Measurements from ENCODE around the gene NARS2. TPM values are rescaled to one million over a fixed set of nuclear protein-coding genes. Genes with fewer than 3 reads are reported as not detected.

NARS2 gene
- total and polyA plus RNA-seq, 10 of the 15 experiments (the other 5 are each of a cell fraction or from before 2014, with no cell fraction given): 22.2 to 45.3 (median 36.3) TPM

DNA sequence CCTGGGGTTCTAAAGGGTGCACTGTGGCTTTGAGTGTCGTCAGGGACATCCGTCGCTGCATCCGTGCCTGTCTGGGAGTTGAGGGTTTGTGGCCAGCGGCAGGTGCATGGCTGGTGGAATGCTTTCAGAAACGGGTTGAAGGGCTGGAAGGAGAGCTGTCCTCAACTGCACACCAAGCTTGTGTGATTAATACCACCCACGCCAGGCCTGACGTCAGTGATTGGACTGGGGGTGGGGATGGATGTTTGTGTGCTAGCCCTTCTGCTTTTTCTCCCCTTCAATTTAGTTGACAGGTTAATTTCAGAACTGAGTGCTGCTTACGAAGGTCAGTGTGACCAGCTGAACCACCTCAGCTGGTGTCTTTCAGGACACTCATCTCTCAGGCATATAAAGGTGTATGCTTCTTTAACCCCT, 153.9 kb downstream of the NARS2 start:
- Histone ChIP-seq H3K27me3 (replicated peaks in 1 of 2; ENCODE audit: control insufficient read depth in 2 of 2, insufficient read depth in 2 of 2, low read length in 1 of 2) (no peaks in the 10 kb centered on the region), H3K4me1 (ENCODE audit: control insufficient read depth, insufficient read depth, low read length) (peaks cover 37% of the 10 kb centered on the region), H2AFZ (ENCODE audit: control insufficient read depth, low read depth, low read length) (peak overlapping the region; percentile 67), H3K79me2 (ENCODE audit: control insufficient read depth, insufficient read depth, low read length) (no peaks in the 10 kb centered on the region), H3K4me2 (ENCODE audit: control insufficient read depth, insufficient read depth) (peak overlapping the region; percentile 89), H3K9ac (ENCODE audit: control insufficient read depth, insufficient read depth, low read length) (no peak overlapping the region), H3K36me3 (ENCODE audit: control insufficient read depth in 2 of 2, insufficient read depth in 2 of 2, low read length in 1 of 2) (no peaks in the 10 kb centered on the region), H4K20me1 (ENCODE audit: control insufficient read depth, insufficient read depth) (no peaks in the 10 kb centered on the region), H3K4me3 (peak overlapping the region; percentile 29; the same call in 1 of the 2 replicates), H3K9me3 (replicated peaks; ENCODE audit: control insufficient read depth, insufficient read depth, low read length) (no peaks in the 10 kb centered on the region), H3K27ac (ENCODE audit: control insufficient read depth, insufficient read depth) (no peak overlapping the region)
- SMC1A ChIA-PET (ENCODE audit: uncharacterized antibody, unreplicated experiment): interaction anchor here (0.8 to 7.1 kb wide), 8 partner anchors 9 to 193 kb away, joined by 3 to 87 read pairs (median 4); no protein-coding TSS in a partner anchor
- CTCF ChIA-PET: interaction anchor here (0.5 to 11.9 kb wide), 14 partner anchors 9 to 297 kb away, joined by 3 to 280 read pairs (median 4); no protein-coding TSS in a partner anchor
- ATAC-seq (peak; percentile 58), FAIRE-seq (no peak), DNase-seq (ENCODE audit: low read depth, low spot score) (no peak)
- no TSS peak for BruUV-seq (replicated peaks)
- POLR2A ChIA-PET: no interaction called here
- RAD21 ChIA-PET (ENCODE audit: unreplicated experiment): interaction anchor here (0.8 to 2.4 kb wide), 4 partner anchors 8 to 192 kb away, joined by 3 to 14 read pairs (median 4); no protein-coding TSS in a partner anchor
- 3% methylated on average over 9 of the region's 9 CpGs for WGBS (ENCODE audit: insufficient coverage, insufficient replicate concordance, low lambda C conversion rate, missing lambda C conversion rate)
- in situ Hi-C loops (cut with MboI): no loop called here
- intact Hi-C loops (cut with micrococcal nuclease; ENCODE audit: unreplicated experiment): loop anchor here (1.0 to 10.0 kb wide), 2 partner anchors 44 to 346 kb away; partner anchors contain the start of gene NDUFC2
- TF ChIP-seq LARP7 (IDR thresholded peaks at IDR 0.05) (no peak), CREB1 (IDR thresholded peaks at IDR 0.05; ENCODE audit: low read depth) (peak; percentile 84), ZZZ3 (IDR thresholded peaks at IDR 0.05; ENCODE audit: control insufficient read depth, insufficient read length, low read depth) (no peak), CHD2 (IDR thresholded peaks at IDR 0.05; ENCODE audit: borderline replicate concordance, low read depth, low read length) (peak; percentile 72; the same call in 1 of the 2 replicates), MTA2 (IDR thresholded peaks at IDR 0.05; ENCODE audit: low read depth) (0 out of 2 replicates have a peak, but pooled peaks have one; percentile 27), DPF2 (IDR thresholded peaks at IDR 0.05) (0 out of 2 replicates have a peak, but pooled peaks have one; percentile 62), ZNF592 (IDR thresholded peaks at IDR 0.05) (no peak), RELA (IDR thresholded peaks at IDR 0.05; ENCODE audit: borderline replicate concordance, partially characterized antibody) (no peak), NKRF (conservative IDR thresholded peaks at IDR 0.05) (no peak), EP300 (IDR thresholded peaks at IDR 0.05; ENCODE audit: borderline replicate concordance in 1 of 2, control insufficient read depth in 1 of 2, low read depth in 2 of 2, low read length in 2 of 2) (peak; percentile 61 to 68), ATF7 (IDR thresholded peaks at IDR 0.05; ENCODE audit: low read depth) (peak; percentile 68), PBX3 (IDR thresholded peaks at IDR 0.05; ENCODE audit: insufficient replicate concordance, low read depth, low read length) (peak; percentile 16), SMC3 (IDR thresholded peaks at IDR 0.05; ENCODE audit: borderline replicate concordance, low read length) (peak; percentile 9; the same call in 1 of the 2 replicates), SMARCA5 (IDR thresholded peaks at IDR 0.05) (no peak), SPI1 (IDR thresholded peaks at IDR 0.05; ENCODE audit: borderline replicate concordance, insufficient read depth, low read depth, low read length) (peak; percentile 70), FOXM1 (IDR thresholded peaks at IDR 0.05; ENCODE audit: low read depth, low read length) (no peak)
